PFSK-1 (cell line): Measurements from ENCODE around the gene ERC1.

Source experiments
- POLR2AphosphoS5 ChIP-seq: IDR thresholded peaks from 2 replicates; pipeline ENCODE4 v1.6.1; 2012; ENCODE audit warnings: low read depth, mild to moderate bottlenecking, control low read depth, low read length, moderate library complexity
- SIN3A ChIP-seq: IDR thresholded peaks from 2 replicates; pipeline ENCODE4 v1.6.1; 2012; ENCODE audit warnings: mild to moderate bottlenecking, low read length, moderate library complexity, borderline replicate concordance; ENCODE audit not compliant: insufficient read depth
- TAF1 ChIP-seq: IDR thresholded peaks from 2 replicates; pipeline ENCODE4 v1.6.1; 2012; ENCODE audit warnings: low read length, control low read depth, borderline replicate concordance; ENCODE audit not compliant: insufficient read depth
- TF ChIP-seq, protein P1 (sequence below), 2 experiments: IDR thresholded peaks; 2 replicates each; pipeline versions ENCODE4 v1.6.1 to v1.8.0; 2011 to 2012; ENCODE audit warnings: low read depth in 2 of 2, low read length in 2 of 2, control low read depth in 1 of 2, inconsistent platforms in 1 of 2, mild to moderate bottlenecking in 1 of 2, moderate library complexity in 1 of 2; ENCODE audit not compliant: insufficient read depth in 1 of 2

GRCh38 chr12:1355396-1355795, 364.4 kb downstream of the ERC1 start:
- TF ChIP-seq POLR2AphosphoS5 (no peak), TAF1 (no peak), SIN3A (no peak)
- TF ChIP-seq, protein P1, sequence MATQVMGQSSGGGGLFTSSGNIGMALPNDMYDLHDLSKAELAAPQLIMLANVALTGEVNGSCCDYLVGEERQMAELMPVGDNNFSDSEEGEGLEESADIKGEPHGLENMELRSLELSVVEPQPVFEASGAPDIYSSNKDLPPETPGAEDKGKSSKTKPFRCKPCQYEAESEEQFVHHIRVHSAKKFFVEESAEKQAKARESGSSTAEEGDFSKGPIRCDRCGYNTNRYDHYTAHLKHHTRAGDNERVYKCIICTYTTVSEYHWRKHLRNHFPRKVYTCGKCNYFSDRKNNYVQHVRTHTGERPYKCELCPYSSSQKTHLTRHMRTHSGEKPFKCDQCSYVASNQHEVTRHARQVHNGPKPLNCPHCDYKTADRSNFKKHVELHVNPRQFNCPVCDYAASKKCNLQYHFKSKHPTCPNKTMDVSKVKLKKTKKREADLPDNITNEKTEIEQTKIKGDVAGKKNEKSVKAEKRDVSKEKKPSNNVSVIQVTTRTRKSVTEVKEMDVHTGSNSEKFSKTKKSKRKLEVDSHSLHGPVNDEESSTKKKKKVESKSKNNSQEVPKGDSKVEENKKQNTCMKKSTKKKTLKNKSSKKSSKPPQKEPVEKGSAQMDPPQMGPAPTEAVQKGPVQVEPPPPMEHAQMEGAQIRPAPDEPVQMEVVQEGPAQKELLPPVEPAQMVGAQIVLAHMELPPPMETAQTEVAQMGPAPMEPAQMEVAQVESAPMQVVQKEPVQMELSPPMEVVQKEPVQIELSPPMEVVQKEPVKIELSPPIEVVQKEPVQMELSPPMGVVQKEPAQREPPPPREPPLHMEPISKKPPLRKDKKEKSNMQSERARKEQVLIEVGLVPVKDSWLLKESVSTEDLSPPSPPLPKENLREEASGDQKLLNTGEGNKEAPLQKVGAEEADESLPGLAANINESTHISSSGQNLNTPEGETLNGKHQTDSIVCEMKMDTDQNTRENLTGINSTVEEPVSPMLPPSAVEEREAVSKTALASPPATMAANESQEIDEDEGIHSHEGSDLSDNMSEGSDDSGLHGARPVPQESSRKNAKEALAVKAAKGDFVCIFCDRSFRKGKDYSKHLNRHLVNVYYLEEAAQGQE (IDR thresholded peaks at IDR 0.05; ENCODE audit: insufficient read depth in 1 of 2, low read depth in 2 of 2, low read length in 2 of 2) = no peak
